ENCODE data around the gene MCM9.

DNA sequence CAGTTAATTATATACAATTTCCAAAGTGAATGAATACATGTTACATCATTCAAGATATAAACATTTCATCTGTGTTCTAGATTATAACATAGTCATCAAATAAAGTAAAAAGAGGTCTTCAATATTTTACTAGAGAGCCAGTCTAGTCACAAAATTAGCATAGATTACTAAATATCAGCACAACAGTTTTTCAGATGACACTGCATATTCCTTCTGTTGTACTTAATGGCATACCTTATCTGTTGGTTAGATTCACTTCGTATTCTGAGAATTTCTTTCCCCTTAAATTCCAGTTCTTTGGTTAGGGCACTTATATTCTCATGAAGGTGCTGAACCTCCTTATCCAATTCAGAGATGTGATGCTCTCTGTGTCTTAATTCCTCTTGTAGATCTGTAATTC, 39.8 kb upstream of the MCM9 start:
- TF ChIP-seq POLR2A (IDR thresholded peaks at IDR 0.05) (no peak), CTCF (IDR thresholded peaks at IDR 0.05) (no peak)

All from right lobe of liver (tissue), 4 donors.